Effector CD8-positive, alpha-beta T cell (primary cell): ENCODE measurements around the gene GABRB2.
"Not testable (repeated sequence)": the region's sequence is repeated elsewhere in the genome, so short reads cannot be mapped to it uniquely, and the experiment has no call there.

Source experiments
- DNase-seq: peaks from one replicate; lab custom pipeline; 2025; lab: John Stamatoyannopoulos, UW

GABRB2 gene

DNA sequence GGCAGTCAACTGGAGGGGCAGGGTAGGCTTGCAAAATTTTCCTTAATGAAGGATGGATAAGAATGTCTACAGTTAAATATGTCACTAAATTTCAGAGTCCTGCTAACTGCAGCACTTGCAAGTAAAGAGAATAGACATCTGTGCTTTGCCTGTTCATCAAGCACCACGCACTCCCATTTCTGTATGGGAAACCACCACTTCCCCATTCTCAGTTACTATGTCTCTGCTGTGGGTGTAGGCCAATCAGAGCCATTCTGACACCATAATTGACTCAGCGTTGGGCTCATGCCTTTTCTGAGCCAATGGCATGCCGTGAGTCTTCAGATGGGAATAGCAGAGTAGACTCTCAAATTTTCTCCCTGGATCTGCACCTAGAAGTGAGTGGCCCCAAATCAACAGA lies 247.5 kb downstream of the GABRB2 start:
- no peak for DNase-seq

- DNase-seq: not testable (repeated sequence)
Measured at GRCh38 chr5:161297388-161297787, 249.1 kb downstream of the GABRB2 start.

- DNase-seq: no peak
Measured at GRCh38 chr5:161295721-161296250, 250.7 kb downstream of the GABRB2 start.

GRCh38 chr5:161288071-161288470 lies 258.5 kb downstream of the GABRB2 start:
- no peak for DNase-seq

DNA sequence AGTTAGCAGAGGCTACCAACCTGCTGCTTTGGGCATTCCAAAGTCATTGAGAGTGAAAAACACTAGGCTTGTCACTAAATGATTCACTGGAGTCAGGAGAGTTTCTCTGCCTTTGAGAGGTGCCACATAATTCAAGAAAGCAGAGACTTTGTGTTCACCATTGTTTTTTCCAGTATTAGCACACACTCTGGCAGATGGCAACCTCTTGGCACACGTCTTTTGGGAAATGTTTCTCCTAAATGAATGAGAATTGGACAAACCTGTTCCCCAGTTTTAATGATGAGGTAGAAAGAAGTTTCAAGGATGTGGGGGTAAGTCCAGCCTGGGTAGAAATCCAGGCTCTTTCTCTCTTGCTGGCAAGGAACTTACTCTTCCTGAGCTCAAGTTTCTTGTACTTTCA lies 259.1 kb downstream of the GABRB2 start:
- no peak for DNase-seq

DNA sequence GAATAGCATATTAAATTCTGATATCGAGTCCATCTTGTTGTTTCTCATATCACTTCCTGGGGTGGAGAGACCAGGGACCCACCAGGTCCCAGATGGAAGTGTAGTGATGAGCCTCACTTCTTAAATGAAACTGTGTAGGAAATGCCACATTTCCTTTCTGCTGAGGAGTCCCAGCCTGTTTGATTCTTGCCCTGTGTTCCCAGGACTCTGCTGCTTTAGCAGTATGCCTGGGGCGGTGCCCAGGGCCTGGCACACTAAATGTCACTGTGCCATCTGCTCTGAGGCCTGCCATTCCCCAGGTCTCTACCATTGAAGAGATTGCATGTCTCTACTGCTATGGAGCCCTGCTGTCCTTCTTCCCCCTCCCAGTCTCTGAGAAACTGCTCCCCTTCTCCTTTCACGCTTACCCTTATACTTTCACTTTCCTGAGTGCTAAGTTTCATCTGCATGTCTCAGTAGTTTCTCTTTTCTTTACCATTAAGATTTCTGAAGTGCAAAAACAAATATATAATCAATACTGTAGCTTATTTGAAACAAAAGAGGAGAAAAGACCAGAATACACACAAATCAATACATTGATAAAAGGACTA lies 260.4 kb downstream of the GABRB2 start:
- no peak for DNase-seq

DNA sequence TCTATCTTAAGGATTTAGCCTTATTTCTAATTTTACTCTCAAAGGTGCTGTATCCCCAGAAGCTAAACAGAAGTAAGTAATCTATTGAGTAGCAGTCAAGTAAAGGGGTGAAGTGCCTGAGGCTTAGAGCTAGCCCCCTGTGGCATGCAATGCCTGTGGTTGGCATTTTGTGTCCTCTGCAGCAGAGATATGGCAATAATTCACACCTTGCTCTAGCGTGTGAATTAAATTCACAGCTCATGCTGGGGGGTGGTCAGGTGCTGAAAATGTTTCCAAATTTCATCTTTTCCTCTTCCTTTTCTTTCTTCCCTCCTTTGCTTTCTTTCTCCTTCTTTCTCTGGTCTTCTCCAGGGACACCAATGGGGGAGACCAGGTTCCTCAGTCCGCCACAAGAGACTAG lies 262.1 kb downstream of the GABRB2 start:
- DNase-seq: no peak

GRCh38 chr5:161283296-161283695 lies 263.2 kb downstream of the GABRB2 start:
- no peak for DNase-seq

- DNase-seq: no peak
Measured at GRCh38 chr5:161278739-161279660, 267.5 kb downstream of the GABRB2 start.

DNA sequence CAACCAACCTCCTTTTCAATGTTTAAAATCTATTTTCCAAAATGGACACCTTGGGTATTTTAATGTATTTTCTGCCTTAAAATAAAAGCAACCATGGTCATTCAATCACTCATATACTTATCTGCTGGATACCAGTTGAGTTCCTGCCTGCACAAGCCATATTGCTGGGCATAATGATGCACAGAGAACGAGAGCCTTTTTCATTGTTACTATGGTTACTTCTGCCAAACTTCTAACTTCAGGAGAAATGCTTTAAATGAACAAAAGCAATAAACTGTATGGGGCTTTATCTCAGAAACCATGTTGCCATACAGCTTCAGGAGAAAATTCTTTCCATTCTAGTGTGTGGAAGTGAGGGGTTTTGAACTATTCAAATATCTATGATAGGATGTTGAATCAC lies 269.5 kb downstream of the GABRB2 start:
- no peak for DNase-seq

- no peak for DNase-seq
Measured at GRCh38 chr5:161274951-161275350, 271.6 kb downstream of the GABRB2 start.

- no peak for DNase-seq
Measured at GRCh38 chr5:161273410-161273809, 273.1 kb downstream of the GABRB2 start.

DNA sequence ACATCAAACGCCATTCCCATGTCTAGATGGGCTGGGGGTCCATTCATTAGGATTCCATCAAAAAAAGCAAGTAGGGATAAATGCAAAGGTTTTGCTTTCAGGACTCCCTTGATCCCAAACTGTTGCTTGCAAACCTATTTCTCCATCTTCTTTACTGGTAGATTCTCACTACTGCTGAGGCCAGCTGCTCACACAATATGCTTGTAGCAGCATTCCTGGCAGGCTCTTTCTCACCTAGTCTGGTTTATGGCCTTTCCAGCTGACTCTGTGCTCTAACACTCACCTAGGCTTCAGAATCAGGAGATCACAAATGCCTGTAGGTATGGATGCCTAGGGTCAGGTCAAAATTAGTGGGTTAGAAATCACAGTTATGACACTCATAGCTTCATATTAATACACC lies 274.7 kb downstream of the GABRB2 start:
- no peak for DNase-seq

GRCh38 chr5:161269125-161269524 lies 277.4 kb downstream of the GABRB2 start:
- DNase-seq: no peak

DNA sequence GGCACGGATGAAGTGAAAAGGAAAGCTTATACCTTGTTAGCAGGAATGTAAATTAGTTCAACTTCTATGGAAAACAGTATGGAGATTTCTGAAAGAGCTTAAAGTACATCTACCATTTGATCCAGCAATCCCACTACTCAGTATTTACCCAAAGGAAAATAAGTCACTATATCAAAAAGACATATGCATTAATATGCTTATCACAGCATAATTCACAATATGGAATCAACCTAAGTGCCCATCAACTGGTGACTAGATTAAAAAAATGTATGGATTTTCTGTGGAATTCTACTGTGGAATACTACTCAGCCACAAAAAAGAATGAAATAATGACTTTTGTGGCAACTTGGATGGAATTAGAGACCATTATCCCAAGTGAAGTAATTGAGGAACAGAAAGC lies 279.6 kb downstream of the GABRB2 start:
- DNase-seq: no peak

DNA sequence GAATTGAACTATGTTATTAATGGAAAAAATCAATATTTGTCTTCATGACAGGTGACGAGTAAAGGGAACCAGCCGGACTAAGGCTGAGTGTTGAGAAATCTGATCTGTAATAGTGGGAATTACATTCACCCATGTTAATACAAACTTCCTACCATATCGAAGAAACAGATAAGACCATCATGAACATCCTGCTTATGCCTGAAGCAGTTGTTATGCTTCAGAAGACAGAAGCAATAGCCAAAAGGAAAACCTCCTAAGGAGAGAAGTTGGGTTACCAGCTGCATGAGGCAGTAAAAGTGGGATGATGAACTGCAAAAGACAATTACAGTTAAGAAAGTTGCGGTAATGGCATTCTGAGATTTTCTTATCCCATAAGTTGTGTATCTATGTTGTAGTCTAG lies 281.5 kb downstream of the GABRB2 start:
- DNase-seq: no peak

GRCh38 chr5:161263191-161263590 lies 283.3 kb downstream of the GABRB2 start:
- DNase-seq: no peak

- DNase-seq: no peak
Measured at GRCh38 chr5:161261668-161262323, 284.7 kb downstream of the GABRB2 start.

GRCh38 chr5:161258438-161258837 lies 288.1 kb downstream of the GABRB2 start:
- DNase-seq: no peak

DNA sequence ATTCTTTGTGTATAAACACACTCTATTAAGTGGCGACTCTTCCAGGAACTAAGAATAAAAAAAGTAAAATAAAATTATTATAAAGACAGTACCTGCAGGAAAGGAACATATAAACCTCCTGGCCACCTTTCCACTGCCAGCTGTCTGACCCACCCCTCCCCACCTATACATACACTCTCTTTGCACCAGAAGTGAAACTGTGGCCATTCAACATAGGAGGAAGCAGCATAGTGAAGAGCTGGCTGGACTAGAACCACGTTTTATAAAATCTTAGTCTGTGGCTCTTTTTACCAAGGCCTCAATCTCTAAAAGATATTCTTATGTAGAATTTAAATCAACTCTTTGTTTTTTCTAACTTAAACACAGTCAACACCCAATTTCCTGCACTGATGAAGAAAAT lies 289.6 kb downstream of the GABRB2 start:
- no peak for DNase-seq

- DNase-seq: not testable (repeated sequence)
Measured at GRCh38 chr5:161252955-161253354, 293.6 kb downstream of the GABRB2 start.

DNA sequence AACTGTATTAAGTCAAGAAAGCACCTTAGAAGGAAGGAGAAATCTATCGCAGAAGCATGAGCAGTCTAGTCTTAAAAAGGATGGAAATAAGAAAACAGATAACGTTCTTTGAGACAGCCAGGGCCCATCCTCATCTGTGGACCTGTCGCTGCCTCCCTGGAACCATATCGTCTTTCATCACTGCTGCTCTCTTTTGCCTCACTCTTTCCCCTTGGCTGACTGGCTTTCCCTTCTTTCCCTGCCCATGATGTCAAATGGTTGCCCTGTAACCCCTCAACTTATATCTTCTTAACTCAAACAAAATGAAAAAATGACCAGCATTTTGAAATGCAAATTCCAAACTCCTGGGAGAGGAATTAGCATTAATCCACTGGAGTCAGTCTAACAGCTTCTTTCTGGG lies 299.8 kb downstream of the GABRB2 start:
- no peak for DNase-seq

GRCh38 chr5:161245846-161246245 lies 300.7 kb downstream of the GABRB2 start:
- not testable (repeated sequence) for DNase-seq
